HG03159 (cell line): Measurements from ENCODE around the gene INPP4A.

Source experiments
- ATAC-seq: cut with Tn5 transposase; IDR thresholded peaks from one replicate; pipeline ENCODE4 v1.9.1; 2021; ENCODE audit warnings: mild to moderate bottlenecking, moderate library complexity; ENCODE audit not compliant: unreplicated experiment

The INPP4A gene

GRCh38 chr2:98509542-98510321 lies 65.1 kb downstream of the INPP4A start:
- ATAC-seq, result no peak

- ATAC-seq, result no peak
Measured at GRCh38 chr2:98510322-98510662, 65.6 kb downstream of the INPP4A start.

- ATAC-seq, result no peak
Measured at GRCh38 chr2:98511981-98512380, 67.3 kb downstream of the INPP4A start.

DNA sequence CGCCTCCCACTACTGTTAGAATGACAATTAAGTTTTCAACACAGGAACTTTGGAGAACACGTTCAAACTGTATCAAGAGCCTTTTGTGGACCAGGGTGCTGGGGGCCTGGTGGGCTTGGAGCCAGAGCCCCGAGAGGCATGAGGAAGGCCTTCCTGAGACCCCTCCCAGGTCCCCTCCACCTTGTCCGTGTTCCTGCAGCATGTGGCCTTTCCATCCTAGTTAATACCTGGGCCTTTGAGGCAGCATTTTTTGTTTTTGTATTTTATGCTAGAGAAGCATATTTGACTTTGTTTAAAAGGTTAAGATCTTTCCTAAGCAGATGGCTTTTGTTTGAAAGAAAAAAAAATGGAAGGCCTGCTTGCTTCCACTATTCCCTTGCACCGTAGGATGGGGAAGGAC lies 68.0 kb downstream of the INPP4A start:
- ATAC-seq, result no peak

DNA sequence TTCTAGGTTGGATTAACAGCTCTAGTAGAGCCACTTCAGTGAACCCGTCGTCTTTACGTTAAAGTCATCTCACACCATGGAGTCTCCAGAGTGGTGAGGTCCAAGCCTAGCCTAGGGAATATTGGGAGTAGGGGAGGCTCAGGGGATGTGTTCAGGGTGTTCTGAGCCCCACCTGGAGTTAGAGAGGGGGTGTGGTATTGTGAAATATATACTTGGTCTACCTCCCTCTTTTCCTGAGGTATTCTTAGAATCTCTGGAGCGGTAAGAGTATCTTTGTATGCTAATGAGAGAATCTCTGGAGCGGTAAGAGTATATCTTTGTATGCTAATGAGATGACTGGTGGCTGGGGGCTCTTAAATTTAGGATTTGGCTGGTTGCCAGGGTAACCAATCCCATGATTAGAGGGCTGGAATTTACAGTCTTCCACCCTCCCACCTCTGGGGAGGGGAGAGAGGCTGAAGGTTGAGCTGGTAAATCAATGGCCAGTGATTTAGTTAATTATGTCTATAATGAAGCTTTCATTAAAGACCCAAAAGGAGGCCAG lies 69.5 kb downstream of the INPP4A start:
- no peak for ATAC-seq

DNA sequence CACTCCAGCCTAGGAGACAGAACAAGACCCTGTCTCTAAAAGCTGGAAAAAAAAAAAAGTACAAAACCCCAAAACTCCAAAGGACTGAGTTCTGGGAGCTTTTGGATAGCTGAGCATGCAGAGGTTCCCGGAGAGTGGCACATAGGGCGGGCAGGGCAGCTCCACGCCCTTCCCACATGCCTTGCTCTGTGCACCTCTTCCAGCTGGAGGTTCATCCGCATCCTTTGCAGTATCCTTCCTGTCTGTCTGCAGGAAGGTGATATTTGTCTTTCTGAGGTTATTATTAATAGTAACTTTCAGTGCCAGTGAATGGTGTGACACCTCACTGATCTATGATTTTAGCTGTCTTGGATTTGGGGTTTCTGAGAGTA lies 70.2 kb downstream of the INPP4A start:
- peak; percentile 11 for ATAC-seq

DNA sequence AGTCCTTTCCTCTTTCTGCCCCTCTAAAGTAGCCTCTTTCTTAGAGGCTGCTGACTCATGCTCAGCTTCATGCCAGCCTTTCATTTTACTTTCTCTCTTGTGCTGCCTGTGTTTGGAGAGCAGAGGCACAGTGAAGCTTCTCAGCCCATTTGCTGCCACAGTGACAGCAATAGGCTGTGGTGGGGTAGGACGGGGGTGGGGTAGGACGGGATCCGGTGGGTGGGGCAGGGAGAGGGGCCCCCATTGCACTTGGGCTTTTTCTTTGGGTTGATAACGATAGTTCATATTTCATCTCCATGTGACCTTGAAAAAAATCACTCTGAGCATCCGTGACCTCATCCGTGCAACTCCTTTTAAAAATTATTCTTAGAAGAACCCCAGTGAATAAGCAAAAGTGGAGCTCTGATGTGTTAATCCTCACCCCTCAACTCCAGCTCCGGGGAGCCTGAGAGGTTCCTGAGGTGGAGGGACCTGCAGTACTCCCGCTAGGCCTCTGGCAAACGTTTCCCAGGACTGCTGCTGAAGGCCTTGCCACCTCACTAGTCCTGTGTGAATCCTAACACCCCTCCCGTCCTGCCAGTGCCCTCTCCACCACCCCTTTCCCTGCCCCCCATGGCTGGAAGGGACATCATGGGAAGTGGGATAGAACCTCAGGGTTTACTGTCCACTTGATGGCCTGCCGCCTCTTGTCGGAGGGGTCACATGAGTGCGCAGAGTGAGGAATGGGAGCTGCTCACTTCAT lies 70.8 kb downstream of the INPP4A start:
- peak; percentile 47 for ATAC-seq

DNA sequence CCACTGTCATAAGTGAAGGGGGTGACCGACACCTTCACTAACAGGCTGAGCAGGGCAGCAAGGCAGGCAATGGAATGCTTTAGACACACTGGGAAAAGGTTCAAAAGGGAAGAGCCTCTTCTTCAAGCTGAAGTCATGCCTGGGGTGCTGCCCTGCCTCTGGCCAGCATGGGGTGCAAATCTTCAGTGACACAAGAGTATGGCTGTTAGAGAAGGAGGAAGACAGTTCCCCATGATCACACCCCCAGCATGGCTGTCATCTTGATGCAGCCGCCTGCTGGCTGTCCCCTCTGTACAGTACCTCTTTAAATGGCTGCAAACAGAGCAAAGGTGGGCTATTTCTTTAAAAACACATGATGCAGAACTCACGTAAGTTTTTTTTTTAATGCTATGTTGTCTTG lies 71.9 kb downstream of the INPP4A start:
- no peak for ATAC-seq

DNA sequence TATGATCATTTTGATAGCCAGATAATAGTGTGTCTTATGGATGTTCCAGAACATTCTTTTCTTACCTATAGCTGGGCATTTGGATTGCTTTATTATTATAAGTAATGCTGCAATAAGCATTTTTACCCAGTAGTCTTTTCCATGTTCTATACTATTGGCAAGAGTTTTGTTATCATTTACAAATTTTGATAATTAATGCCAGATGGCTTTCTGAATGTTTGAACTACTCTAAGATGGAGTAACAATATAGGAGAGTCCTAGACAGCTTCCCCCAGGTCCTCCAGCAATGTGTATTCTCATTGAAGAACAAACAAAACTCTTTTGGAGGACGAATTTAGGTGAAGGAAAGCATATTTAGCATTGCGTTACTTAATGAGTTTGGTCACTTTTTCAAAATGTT lies 73.0 kb downstream of the INPP4A start:
- no peak for ATAC-seq

GRCh38 chr2:98518101-98518500 lies 73.4 kb downstream of the INPP4A start:
- no peak for ATAC-seq

DNA sequence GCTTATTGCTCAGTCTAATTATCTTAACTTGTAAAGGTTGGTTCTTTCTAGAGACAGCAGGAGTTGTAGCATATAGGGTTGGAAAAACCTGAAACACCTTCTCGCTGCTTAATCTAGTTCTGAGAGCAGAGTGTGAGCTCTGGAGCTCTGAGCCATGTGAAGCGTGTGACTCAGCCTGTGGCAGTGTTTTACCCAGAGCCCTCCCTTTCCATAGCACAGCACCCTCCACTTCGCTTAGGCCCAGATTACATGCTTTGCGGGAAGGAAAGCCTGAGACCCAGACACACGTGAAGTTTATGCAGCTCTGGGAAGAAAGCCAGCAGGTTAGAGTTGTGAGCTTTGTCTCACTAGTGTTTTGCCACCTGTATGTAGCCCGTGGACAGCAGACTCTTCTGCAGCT lies 74.5 kb downstream of the INPP4A start:
- ATAC-seq, result no peak

- no peak for ATAC-seq
Measured at GRCh38 chr2:98519851-98520250, 75.2 kb downstream of the INPP4A start.

- no peak for ATAC-seq
Measured at GRCh38 chr2:98520806-98521205, 76.1 kb downstream of the INPP4A start.

- no peak for ATAC-seq
Measured at GRCh38 chr2:98521266-98521665, 76.6 kb downstream of the INPP4A start.

DNA sequence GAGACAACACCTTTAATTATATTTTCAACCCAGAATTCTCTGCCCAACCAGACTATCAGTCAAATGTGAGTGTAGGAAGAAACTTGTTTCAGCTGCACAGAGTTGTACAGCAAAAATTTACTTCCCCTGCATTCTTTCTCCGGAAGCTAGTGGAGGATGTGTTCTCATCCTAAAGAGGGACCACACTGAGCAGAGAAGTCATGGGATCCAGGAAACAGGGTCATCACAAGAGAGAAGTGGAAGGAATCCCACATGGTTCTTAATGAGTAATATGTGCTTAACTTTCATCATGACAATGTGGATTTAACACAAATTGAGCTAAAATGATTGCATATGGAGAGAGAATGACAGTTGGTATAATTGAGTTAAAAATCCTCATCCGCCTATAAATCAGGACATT lies 78.2 kb downstream of the INPP4A start:
- ATAC-seq, result no peak

GRCh38 chr2:98524168-98524567 lies 79.5 kb downstream of the INPP4A start:
- ATAC-seq, result no peak

- ATAC-seq, result no peak
Measured at GRCh38 chr2:98528349-98528748, 83.7 kb downstream of the INPP4A start.

GRCh38 chr2:98530114-98530513 lies 85.5 kb downstream of the INPP4A start:
- no peak for ATAC-seq

DNA sequence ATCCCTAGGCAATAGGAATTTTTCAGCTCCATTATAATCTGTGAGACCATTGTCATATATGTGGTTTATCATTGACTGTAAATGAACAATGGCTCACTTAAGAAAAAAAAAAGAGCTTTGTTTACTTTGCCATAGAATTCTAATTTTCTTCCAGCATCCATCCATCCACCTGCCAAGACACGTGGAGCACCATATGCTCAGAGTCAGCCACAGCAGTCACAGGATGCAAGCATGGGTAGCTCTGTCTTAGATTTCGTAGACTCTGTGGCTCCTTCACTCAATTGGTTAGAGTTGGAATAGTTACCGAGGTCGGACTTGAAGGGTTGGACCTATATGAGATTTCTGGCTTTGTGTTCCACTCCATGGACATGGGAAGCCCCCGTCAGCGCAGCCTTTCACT lies 88.1 kb downstream of the INPP4A start:
- ATAC-seq, result no peak

GRCh38 chr2:98533547-98533946 lies 88.9 kb downstream of the INPP4A start:
- ATAC-seq, result no peak

DNA sequence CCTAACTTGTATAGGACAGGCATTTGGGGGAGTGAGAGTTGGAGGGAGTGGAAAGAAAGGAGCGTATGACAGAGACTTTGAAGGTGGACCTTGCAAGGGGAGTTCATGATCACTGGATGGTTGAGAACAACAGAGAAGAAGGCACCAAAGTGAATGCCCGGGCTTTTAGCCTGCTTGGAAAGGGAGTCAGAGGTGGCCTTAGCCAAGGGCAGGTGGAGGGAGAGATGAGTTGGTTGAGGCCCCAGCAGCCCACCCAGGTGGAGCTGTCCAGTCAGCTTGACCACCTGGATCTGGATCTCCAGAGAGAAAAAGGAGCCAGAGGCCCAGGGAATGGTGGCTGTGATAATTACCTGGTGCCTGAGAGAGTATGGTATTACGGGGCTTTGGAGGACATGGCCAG lies 90.1 kb downstream of the INPP4A start:
- ATAC-seq, result no peak

DNA sequence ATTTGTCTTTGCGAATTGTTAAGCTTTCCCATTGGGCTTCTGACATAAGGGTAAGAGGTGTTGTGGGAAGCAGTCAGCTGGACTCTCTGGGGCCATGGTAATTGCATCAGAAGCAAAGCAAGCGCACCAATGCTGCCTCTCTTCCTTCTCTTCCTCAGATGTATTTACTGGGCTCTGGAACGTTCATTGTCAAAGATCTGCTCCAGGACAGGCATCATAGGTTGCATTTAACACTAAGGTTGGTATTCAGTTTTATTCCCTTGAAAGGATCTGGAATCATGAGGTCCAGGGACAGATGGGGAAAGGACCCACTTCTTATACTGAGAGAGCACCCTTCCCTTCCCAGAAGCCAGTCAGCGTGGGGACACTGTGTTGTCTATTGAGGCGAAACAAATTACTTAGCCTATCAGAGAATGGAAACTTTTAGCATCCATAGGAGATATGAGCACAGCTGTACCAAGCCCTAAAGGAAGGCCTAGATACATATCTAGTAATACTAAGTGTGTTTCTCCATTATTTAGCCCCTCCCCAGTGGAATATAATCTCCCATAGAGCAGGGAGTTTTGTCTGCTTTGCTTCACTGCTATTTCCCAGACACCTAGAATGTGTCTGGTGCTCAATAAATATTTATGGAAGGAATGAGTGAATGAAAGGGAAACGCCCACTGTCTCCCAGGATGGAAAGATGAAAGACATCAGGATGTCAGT lies 91.5 kb downstream of the INPP4A start:
- no peak for ATAC-seq
